ENCODE results near the gene THAP4.

Gene THAP4

GRCh38 chr2:241673189-241673663, 36.3 kb upstream of the THAP4 start:
- Histone ChIP-seq H3K4me3 (replicated peaks; ENCODE audit: insufficient read depth, low read length) (no peak overlapping the region), H3K27ac (replicated peaks) (no peak overlapping the region), H3K27me3 (ENCODE audit: insufficient read depth, poor library complexity, severe bottlenecking) (no peaks in the 10 kb centered on the region)
- DNase-seq (ENCODE audit: low read depth in 1 of 2, low spot score in 1 of 2), result no peak
- no peak for TF ChIP-seq SPI1 (IDR thresholded peaks at IDR 0.05; ENCODE audit: borderline replicate concordance, low read depth)

- no peak for DNase-seq (ENCODE audit: low read depth in 1 of 2, low spot score in 1 of 2)
- no peak for TF ChIP-seq CTCF (IDR thresholded peaks at IDR 0.05; ENCODE audit: insufficient read depth, low read length)
- no peak for TF ChIP-seq SPI1 (IDR thresholded peaks at IDR 0.05; ENCODE audit: borderline replicate concordance, low read depth)
- TF ChIP-seq REST (IDR thresholded peaks at IDR 0.05; ENCODE audit: insufficient replicate concordance, low read depth), result no peak
- 0 out of 2 replicates have a peak, but pooled peaks have one; percentile 9 for TF ChIP-seq POLR2AphosphoS5 (IDR thresholded peaks at IDR 0.05; ENCODE audit: low read depth)
- H3K27ac ChIP-seq (replicated peaks), result no peak overlapping the region
- no peaks in the 10 kb centered on the region for H3K27me3 ChIP-seq (ENCODE audit: insufficient read depth, poor library complexity, severe bottlenecking)
- no peak overlapping the region for H3K4me3 ChIP-seq (replicated peaks; ENCODE audit: insufficient read depth, low read length)
Observed at GRCh38 chr2:241672243-241673188, 35.6 kb upstream of the THAP4 start.

- H3K27me3 ChIP-seq (ENCODE audit: insufficient read depth, poor library complexity, severe bottlenecking), result no peaks in the 10 kb centered on the region
- no peak overlapping the region for H3K27ac ChIP-seq (replicated peaks)
- DNase-seq (ENCODE audit: low read depth in 1 of 2, low spot score in 1 of 2), result no peak
- H3K4me3 ChIP-seq (replicated peaks; ENCODE audit: insufficient read depth, low read length), result no peak overlapping the region
- TF ChIP-seq CTCF (IDR thresholded peaks at IDR 0.05; ENCODE audit: insufficient read depth, low read length) (no peak), REST (IDR thresholded peaks at IDR 0.05; ENCODE audit: insufficient replicate concordance, low read depth) (no peak), POLR2AphosphoS5 (IDR thresholded peaks at IDR 0.05; ENCODE audit: low read depth) (no peak), SPI1 (IDR thresholded peaks at IDR 0.05; ENCODE audit: borderline replicate concordance, low read depth) (no peak), GABPA (IDR thresholded peaks at IDR 0.05; ENCODE audit: low read depth) (no peak)
Observed at GRCh38 chr2:241671457-241672240, 34.7 kb upstream of the THAP4 start.
